ENCODE data around the gene NXPE4.

The NXPE4 gene

DNA sequence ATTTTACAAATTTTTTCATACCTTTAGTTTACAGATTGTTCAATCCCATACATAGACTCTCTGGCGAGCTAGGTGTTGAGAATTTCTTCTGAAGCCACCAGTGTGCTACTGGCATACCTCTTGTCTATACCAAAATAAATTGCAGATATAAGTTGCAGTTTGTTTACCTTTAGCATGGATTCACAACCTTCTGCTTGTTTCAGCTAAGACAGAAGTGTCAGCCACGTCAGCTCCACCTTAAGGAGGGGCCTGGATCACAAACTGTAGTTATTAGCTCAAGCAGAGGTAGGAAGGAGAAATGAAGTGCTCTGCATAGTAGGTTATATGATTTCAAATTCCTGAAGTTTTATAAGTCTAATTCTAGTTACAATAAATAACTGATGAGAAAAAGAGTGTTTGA is at the start of gene NXPE4:
TSS of gene NXPE4 (minus strand) at position 216 of the 400 bp plus-strand sequence. CDS start 1,027 bp downstream, outside the sequence.
- TF ChIP-seq, protein P1, sequence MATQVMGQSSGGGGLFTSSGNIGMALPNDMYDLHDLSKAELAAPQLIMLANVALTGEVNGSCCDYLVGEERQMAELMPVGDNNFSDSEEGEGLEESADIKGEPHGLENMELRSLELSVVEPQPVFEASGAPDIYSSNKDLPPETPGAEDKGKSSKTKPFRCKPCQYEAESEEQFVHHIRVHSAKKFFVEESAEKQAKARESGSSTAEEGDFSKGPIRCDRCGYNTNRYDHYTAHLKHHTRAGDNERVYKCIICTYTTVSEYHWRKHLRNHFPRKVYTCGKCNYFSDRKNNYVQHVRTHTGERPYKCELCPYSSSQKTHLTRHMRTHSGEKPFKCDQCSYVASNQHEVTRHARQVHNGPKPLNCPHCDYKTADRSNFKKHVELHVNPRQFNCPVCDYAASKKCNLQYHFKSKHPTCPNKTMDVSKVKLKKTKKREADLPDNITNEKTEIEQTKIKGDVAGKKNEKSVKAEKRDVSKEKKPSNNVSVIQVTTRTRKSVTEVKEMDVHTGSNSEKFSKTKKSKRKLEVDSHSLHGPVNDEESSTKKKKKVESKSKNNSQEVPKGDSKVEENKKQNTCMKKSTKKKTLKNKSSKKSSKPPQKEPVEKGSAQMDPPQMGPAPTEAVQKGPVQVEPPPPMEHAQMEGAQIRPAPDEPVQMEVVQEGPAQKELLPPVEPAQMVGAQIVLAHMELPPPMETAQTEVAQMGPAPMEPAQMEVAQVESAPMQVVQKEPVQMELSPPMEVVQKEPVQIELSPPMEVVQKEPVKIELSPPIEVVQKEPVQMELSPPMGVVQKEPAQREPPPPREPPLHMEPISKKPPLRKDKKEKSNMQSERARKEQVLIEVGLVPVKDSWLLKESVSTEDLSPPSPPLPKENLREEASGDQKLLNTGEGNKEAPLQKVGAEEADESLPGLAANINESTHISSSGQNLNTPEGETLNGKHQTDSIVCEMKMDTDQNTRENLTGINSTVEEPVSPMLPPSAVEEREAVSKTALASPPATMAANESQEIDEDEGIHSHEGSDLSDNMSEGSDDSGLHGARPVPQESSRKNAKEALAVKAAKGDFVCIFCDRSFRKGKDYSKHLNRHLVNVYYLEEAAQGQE (IDR thresholded peaks at IDR 0.05; ENCODE audit: low read depth): no peak
- TF ChIP-seq, protein P2, sequence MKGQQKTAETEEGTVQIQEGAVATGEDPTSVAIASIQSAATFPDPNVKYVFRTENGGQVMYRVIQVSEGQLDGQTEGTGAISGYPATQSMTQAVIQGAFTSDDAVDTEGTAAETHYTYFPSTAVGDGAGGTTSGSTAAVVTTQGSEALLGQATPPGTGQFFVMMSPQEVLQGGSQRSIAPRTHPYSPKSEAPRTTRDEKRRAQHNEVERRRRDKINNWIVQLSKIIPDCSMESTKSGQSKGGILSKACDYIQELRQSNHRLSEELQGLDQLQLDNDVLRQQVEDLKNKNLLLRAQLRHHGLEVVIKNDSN (IDR thresholded peaks at IDR 0.05): no peak
- no peak for TF ChIP-seq NFIC (IDR thresholded peaks at IDR 0.05)
- TF ChIP-seq EP300 (IDR thresholded peaks at IDR 0.05; ENCODE audit: borderline replicate concordance): no peak
- no peak for TF ChIP-seq ZBTB7A (IDR thresholded peaks at IDR 0.05; ENCODE audit: low read depth)
- no peak for TF ChIP-seq TCF12 (IDR thresholded peaks at IDR 0.05; ENCODE audit: low read depth)
- TF ChIP-seq EGR1 (IDR thresholded peaks at IDR 0.05): no peak
- no peak for TF ChIP-seq RAD21 (IDR thresholded peaks at IDR 0.05; ENCODE audit: low read depth)
- no peak for TF ChIP-seq FOXM1 (IDR thresholded peaks at IDR 0.05; ENCODE audit: borderline replicate concordance, low read depth)
- TF ChIP-seq, protein P3, sequence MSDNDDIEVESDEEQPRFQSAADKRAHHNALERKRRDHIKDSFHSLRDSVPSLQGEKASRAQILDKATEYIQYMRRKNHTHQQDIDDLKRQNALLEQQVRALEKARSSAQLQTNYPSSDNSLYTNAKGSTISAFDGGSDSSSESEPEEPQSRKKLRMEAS (IDR thresholded peaks at IDR 0.05): no peak
- TF ChIP-seq TEAD4 (IDR thresholded peaks at IDR 0.05): no peak
- no peak for TF ChIP-seq CREB1 (IDR thresholded peaks at IDR 0.05; ENCODE audit: low read depth)
- TF ChIP-seq CEBPB (IDR thresholded peaks at IDR 0.05): no peak
- TF ChIP-seq YY1 (IDR thresholded peaks at IDR 0.05; ENCODE audit: low read depth): no peak
- TF ChIP-seq TAF1 (IDR thresholded peaks at IDR 0.05; ENCODE audit: low read depth): no peak

DNA sequence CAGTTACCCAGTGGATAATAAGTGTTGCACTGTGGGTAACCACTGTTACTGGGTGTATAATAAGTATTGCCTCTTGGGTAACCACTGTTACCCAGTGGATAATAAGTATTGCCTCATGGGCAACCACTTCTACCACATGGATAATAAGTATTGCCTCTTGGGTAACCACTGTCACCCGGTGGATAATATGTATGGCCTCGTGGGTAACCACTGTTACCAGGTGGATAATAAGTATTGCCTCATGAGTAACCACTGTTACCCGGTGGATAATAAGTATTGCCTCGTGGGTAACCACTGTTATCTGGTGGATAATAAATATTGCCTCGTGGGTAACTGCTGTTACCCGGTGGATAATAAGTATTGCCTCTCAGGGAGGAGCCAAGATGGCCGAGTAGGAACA is 29.7 kb upstream of the NXPE4 start:
- TF ChIP-seq TAF1 (IDR thresholded peaks at IDR 0.05; ENCODE audit: low read depth): no peak
- TF ChIP-seq CEBPB (IDR thresholded peaks at IDR 0.05): no peak
- no peak for TF ChIP-seq TCF12 (IDR thresholded peaks at IDR 0.05; ENCODE audit: low read depth)
- TF ChIP-seq, protein P2 (IDR thresholded peaks at IDR 0.05): no peak
- TF ChIP-seq NFIC (IDR thresholded peaks at IDR 0.05): no peak
- TF ChIP-seq RAD21 (IDR thresholded peaks at IDR 0.05; ENCODE audit: low read depth): no peak
- TF ChIP-seq, protein P1 (IDR thresholded peaks at IDR 0.05; ENCODE audit: low read depth): no peak
- no peak for TF ChIP-seq TEAD4 (IDR thresholded peaks at IDR 0.05)

DNA sequence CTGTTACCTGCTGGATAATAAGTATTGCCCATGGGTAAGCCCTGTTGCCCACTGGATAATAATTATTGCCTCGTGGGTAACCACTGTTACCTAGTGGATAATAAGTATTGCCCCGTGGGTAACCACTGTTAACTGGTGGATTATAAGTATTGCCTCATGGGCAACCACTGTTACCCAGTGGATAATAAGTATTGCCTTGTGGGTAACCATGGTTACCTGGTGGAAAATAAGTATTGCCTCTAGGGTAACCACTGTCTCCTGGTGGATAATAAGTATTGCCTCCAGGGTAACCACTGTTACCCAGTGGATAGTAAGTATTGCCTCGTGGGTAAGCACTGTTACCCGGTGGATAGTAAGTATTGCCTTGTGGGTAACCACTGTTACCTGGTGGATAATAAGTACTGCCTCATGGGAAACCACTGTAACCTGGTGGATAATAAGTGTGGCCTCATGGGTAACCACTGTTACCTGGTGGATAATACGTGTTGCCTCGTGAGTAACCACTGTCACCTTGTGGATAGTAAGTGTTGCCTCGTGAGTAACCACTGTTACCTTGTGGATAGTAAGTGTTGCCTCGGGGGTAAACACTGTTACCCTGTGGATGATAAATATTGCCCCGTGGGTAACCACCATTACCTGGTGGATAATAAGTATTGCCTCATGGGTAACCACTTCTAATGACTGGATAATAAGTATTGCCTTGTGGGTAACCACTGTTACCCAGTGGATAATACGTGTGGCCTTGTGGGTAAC is 29.0 kb upstream of the NXPE4 start:
- no peak for TF ChIP-seq YY1 (IDR thresholded peaks at IDR 0.05; ENCODE audit: low read depth)
- no peak for TF ChIP-seq TEAD4 (IDR thresholded peaks at IDR 0.05)
- TF ChIP-seq NFIC (IDR thresholded peaks at IDR 0.05): no peak
- TF ChIP-seq CEBPB (IDR thresholded peaks at IDR 0.05): no peak
- TF ChIP-seq, protein P3 (IDR thresholded peaks at IDR 0.05): no peak
- TF ChIP-seq TAF1 (IDR thresholded peaks at IDR 0.05; ENCODE audit: low read depth): no peak
- TF ChIP-seq, protein P1 (IDR thresholded peaks at IDR 0.05; ENCODE audit: low read depth): no peak
- no peak for TF ChIP-seq RAD21 (IDR thresholded peaks at IDR 0.05; ENCODE audit: low read depth)
- no peak for TF ChIP-seq ZBTB7A (IDR thresholded peaks at IDR 0.05; ENCODE audit: low read depth)
- TF ChIP-seq EGR1 (IDR thresholded peaks at IDR 0.05): no peak
- no peak for TF ChIP-seq TCF12 (IDR thresholded peaks at IDR 0.05; ENCODE audit: low read depth)
- TF ChIP-seq FOXM1 (IDR thresholded peaks at IDR 0.05; ENCODE audit: borderline replicate concordance, low read depth): no peak
- TF ChIP-seq CREB1 (IDR thresholded peaks at IDR 0.05; ENCODE audit: low read depth): no peak
- TF ChIP-seq, protein P2 (IDR thresholded peaks at IDR 0.05): no peak
- TF ChIP-seq EP300 (IDR thresholded peaks at IDR 0.05; ENCODE audit: borderline replicate concordance): no peak

Data from Ishikawa (cell line).